HG02870 (cell line): ENCODE results near the gene LRMDA.

Experiments
- ATAC-seq: cut with Tn5 transposase; IDR thresholded peaks from one replicate; pipeline ENCODE4 v1.9.1; 2021; ENCODE audit warnings: mild to moderate bottlenecking, moderate library complexity; ENCODE audit not compliant: unreplicated experiment

LRMDA gene

GRCh38 chr10:75803121-75803520, 371.7 kb downstream of the LRMDA start:
- ATAC-seq, result no peak

- no peak for ATAC-seq
These were observed 372.6 kb downstream of the LRMDA start for GRCh38 chr10:75803816-75804552.

GRCh38 chr10:75806186-75806585, 374.8 kb downstream of the LRMDA start:
- no peak for ATAC-seq

GRCh38 chr10:75807456-75807855, 376.0 kb downstream of the LRMDA start:
- ATAC-seq, result no peak

GRCh38 chr10:75809003-75809402, 377.6 kb downstream of the LRMDA start:
- no peak for ATAC-seq

- no peak for ATAC-seq
These were observed 382.6 kb downstream of the LRMDA start for GRCh38 chr10:75814014-75814413.

GRCh38 chr10:75815066-75815465, 383.6 kb downstream of the LRMDA start:
- no peak for ATAC-seq

GRCh38 chr10:75817198-75817597, 385.8 kb downstream of the LRMDA start:
- ATAC-seq, result no peak

GRCh38 chr10:75818552-75818951, 387.1 kb downstream of the LRMDA start:
- ATAC-seq, result no peak

- no peak for ATAC-seq
These were observed 393.8 kb downstream of the LRMDA start for GRCh38 chr10:75825235-75825634.

- no peak for ATAC-seq
These were observed 394.2 kb downstream of the LRMDA start for GRCh38 chr10:75825661-75826060.

GRCh38 chr10:75826846-75827245, 395.4 kb downstream of the LRMDA start:
- no peak for ATAC-seq

- ATAC-seq, result no peak
These were observed 396.2 kb downstream of the LRMDA start for GRCh38 chr10:75827587-75828021.

- no peak for ATAC-seq
These were observed 397.0 kb downstream of the LRMDA start for GRCh38 chr10:75828413-75828812.

- ATAC-seq, result no peak
These were observed 404.6 kb downstream of the LRMDA start for GRCh38 chr10:75836064-75836463.

GRCh38 chr10:75838486-75838885, 407.1 kb downstream of the LRMDA start:
- ATAC-seq, result no peak

GRCh38 chr10:75839020-75839419, 407.6 kb downstream of the LRMDA start:
- ATAC-seq, result no peak

- ATAC-seq, result no peak
These were observed 409.8 kb downstream of the LRMDA start for GRCh38 chr10:75841266-75841665.

- ATAC-seq, result no peak
These were observed 413.9 kb downstream of the LRMDA start for GRCh38 chr10:75845176-75845947.

GRCh38 chr10:75847477-75847876, 416.1 kb downstream of the LRMDA start:
- no peak for ATAC-seq

GRCh38 chr10:75851580-75852345, 420.3 kb downstream of the LRMDA start:
- no peak for ATAC-seq
